Psoas muscle (tissue), 8 donors: ENCODE data around the gene GLB1L2. TPM values are rescaled to one million over a fixed set of nuclear protein-coding genes. Genes with fewer than 3 reads are reported as not detected.

Source experiments
- ATAC-seq, 4 donors: fragments of 200-7000 bp; cut with Tn5 transposase; one replicate each; pipeline ENCODE4 v1.9.1; 2020; ENCODE audit warnings: moderate library complexity in 3 of 4, mild to moderate bottlenecking in 2 of 4
- DNase-seq, 2 donors: peaks; one replicate each; pipeline ENCODE4 v3.0.0-alpha.2; 2020
- H3K27ac ChIP-seq: fragments of 200-600 bp; one replicate; pipeline ENCODE4 v1.8.0; 2022
- H3K27me3 ChIP-seq, 3 donors: fragments of 200-600 bp in 1 of 3; one replicate each; pipeline versions ENCODE4 v1.6.1 to v1.8.0; 2013 to 2022; ENCODE audit warnings: low read length in 2 of 3, mild to moderate bottlenecking in 2 of 3, moderate library complexity in 1 of 3; ENCODE audit not compliant: insufficient read depth in 3 of 3
- H3K36me3 ChIP-seq, 2 donors: fragments of 200-600 bp in 1 of 2; one replicate each; pipeline versions ENCODE4 v1.6.1 to v1.8.0; 2013 to 2022; ENCODE audit warnings: low read depth in 1 of 2, mild to moderate bottlenecking in 1 of 2, moderate library complexity in 1 of 2; ENCODE audit not compliant: insufficient read depth in 1 of 2
- H3K4me1 ChIP-seq: fragments of 200-600 bp; one replicate; pipeline ENCODE4 v1.8.0; 2022
- H3K4me3 ChIP-seq: fragments of 200-600 bp; one replicate; pipeline ENCODE4 v1.8.0; 2022; ENCODE audit warnings: mild to moderate bottlenecking
- H3K9me3 ChIP-seq: fragments of 200-600 bp; one replicate; pipeline ENCODE4 v1.8.0; 2022
- CTCF ChIP-seq: fragments of 200-600 bp; IDR thresholded peaks from one replicate; pipeline ENCODE4 v1.8.0; 2022; ENCODE audit warnings: antibody characterized with exemption
- whole genome bisulfite sequencing, 3 donors: extraction: QIAGEN DNeasy Blood & Tissue Kit; methylation state at CpG; one replicate each; pipeline versions ENCODE4 v1.1.6 to v1.1.7; 2013; 5-methylcytosine and 5-hydroxymethylcytosine counted together
- intact Hi-C, 2 donors: fragments of 100-400 bp; cut with DNase I; formaldehyde crosslinking; loops; one replicate each; pipeline versions ENCODE4 v1.11.0 to v1.14.2; 2022
- polyA plus RNA-seq, 3 donors: library from polyadenylated mRNA; stranded (reverse); fragments of 200-250 nt; gene quantifications; one replicate each; pipeline ENCODE4 v1.2.3, GENCODE V29; 2013
- total RNA-seq, 4 donors: library from RNA; stranded (reverse); fragmentation: NEBNext Ultra II Directional in 2 of 4; extraction: Animal tissue kit (Norgen Biotek cat#: 25700) in 2 of 4; gene quantifications; one replicate each; pipeline versions ENCODE4 v1.2.1 to v1.2.4, GENCODE V29; 2021 to 2023
- donor health status: healthy with polysubstance abuse.
- donor health status: DM: no; HTN: no; CAD: no; lungs with moderate emphysema.
- donor health status: Bipolar disorder and iron deficiency.
- donor health status: healthy.
- donor health status: DM: yes; HTN: yes; CAD: no.
- donor health status: DM: no; HTN: no; CAD: no.
- donor health status: DM: no; HTN: no; CAD: no.
- donor health status: DM: yes; HTN: yes; CAD: no.

Gene GLB1L2
- total and polyA plus RNA-seq, 7 donors, result 0.14 to 1.5 (median 0.91) TPM

- ATAC-seq, result no peak
- Histone ChIP-seq H3K27ac (no peak overlapping the region), H3K27me3 (peaks cover 2 to 61% (median 35%) of the 10 kb centered on the region in 3 donors), H3K36me3 (no peaks in the 10 kb centered on the region), H3K9me3 (no peaks in the 10 kb centered on the region), H3K4me1 (no peaks in the 10 kb centered on the region), H3K4me3 (no peak overlapping the region)
- no peak for DNase-seq
- intact Hi-C loops, result no loop called here
- TF ChIP-seq CTCF, result no peak
- WGBS, 3 donors, result 15 to 16% (median 16%) methylated on average over 17 of the region's 17 CpGs
Measured at GRCh38 chr11:134414766-134415765, 83.3 kb downstream of the GLB1L2 start.

GRCh38 chr11:134416726-134417125 lies 84.9 kb downstream of the GLB1L2 start:
- Histone ChIP-seq H3K27ac (no peak overlapping the region), H3K4me3 (no peak overlapping the region), H3K27me3 (peaks cover 0 to 51% (median 22%) of the 10 kb centered on the region in 3 donors), H3K9me3 (no peaks in the 10 kb centered on the region), H3K36me3 (no peaks in the 10 kb centered on the region), H3K4me1 (no peaks in the 10 kb centered on the region)
- intact Hi-C loops, result no loop called here
- ATAC-seq, result no peak
- 65 to 71% (median 67%) methylated on average over 10 of the region's 10 CpGs for WGBS, 3 donors
- DNase-seq, result no peak
- TF ChIP-seq CTCF, result no peak

- H3K27ac ChIP-seq, result no peak overlapping the region
- intact Hi-C loops, result no loop called here
- H3K4me3 ChIP-seq, result no peak overlapping the region
- H3K36me3 ChIP-seq, result no peaks in the 10 kb centered on the region
- no peak for ATAC-seq
- H3K9me3 ChIP-seq, result no peaks in the 10 kb centered on the region
- no peak for DNase-seq
- H3K4me1 ChIP-seq, result no peaks in the 10 kb centered on the region
- 35 to 41% (median 41%) methylated on average over 14 of the region's 14 CpGs for WGBS, 3 donors
- no peak for TF ChIP-seq CTCF
- peaks cover 0 to 41% (median 16%) of the 10 kb centered on the region in 3 donors for H3K27me3 ChIP-seq
Measured at GRCh38 chr11:134417871-134418840, 86.4 kb downstream of the GLB1L2 start.

- intact Hi-C loops, result no loop called here
- DNase-seq, result no peak
- WGBS, 3 donors, result 53 to 57% (median 54%) methylated on average over 10 of the region's 10 CpGs
- no peak for TF ChIP-seq CTCF
- Histone ChIP-seq H3K9me3 (no peaks in the 10 kb centered on the region), H3K4me3 (no peak overlapping the region), H3K27ac (no peak overlapping the region), H3K4me1 (no peaks in the 10 kb centered on the region), H3K36me3 (no peaks in the 10 kb centered on the region), H3K27me3 (peaks cover 0 to 20% (median 0%) of the 10 kb centered on the region in 3 donors)
- ATAC-seq, result no peak
Measured at GRCh38 chr11:134423106-134423505, 91.3 kb downstream of the GLB1L2 start.
